Activated naive CD4-positive, alpha-beta T cell treated with anti-CD3 and anti-CD28 coated beads for 36 hours (primary cell): Measurements from ENCODE around the gene CADPS. TPM values are rescaled to one million over a fixed set of nuclear protein-coding genes. Genes with fewer than 3 reads are reported as not detected.

Experiments
- CTCF ChIA-PET: fragments of 350-600 bp; sonication (Branson Sonifier 250); formaldehyde crosslinking; loops from one replicate; lab custom pipeline; 2021; ENCODE audit warnings: antibody characterized with exemption; lab: Charles Lee
- DNase-seq: peaks from one replicate; pipeline ENCODE4 v3.0.0-alpha.2; 2020
- H3K27ac Mint-ChIP-seq: one replicate; pipeline ENCODE4 v1.8.0; 2021; ENCODE audit warnings: mild to moderate bottlenecking, mixed read lengths
- H3K27me3 Mint-ChIP-seq: one replicate; pipeline ENCODE4 v1.8.0; 2021; ENCODE audit warnings: low read depth, mixed read lengths
- H3K36me3 Mint-ChIP-seq: one replicate; pipeline ENCODE4 v1.8.0; 2021; ENCODE audit warnings: low read depth, mixed read lengths
- H3K4me1 Mint-ChIP-seq: one replicate; pipeline ENCODE4 v1.8.0; 2021; ENCODE audit warnings: low read depth, mixed read lengths
- H3K4me3 Mint-ChIP-seq: one replicate; pipeline ENCODE4 v1.8.0; 2021; ENCODE audit warnings: mild to moderate bottlenecking, moderate library complexity, mixed read lengths
- H3K9me3 Mint-ChIP-seq: one replicate; pipeline ENCODE4 v1.8.0; 2021; ENCODE audit warnings: mixed read lengths
- intact Hi-C: fragments of 100-400 bp; cut with micrococcal nuclease; formaldehyde crosslinking; loops from one replicate; pipeline ENCODE4 v1.15.1; 2023
- total RNA-seq, 2 experiments: library from RNA; stranded (reverse); gene quantifications; one replicate each; pipeline ENCODE4 v1.2.3, GENCODE V29; 2021

CADPS gene
- total RNA-seq, 2 experiments from 2014 or later, result not detected

GRCh38 chr3:62795978-62796657 is 79.1 kb downstream of the CADPS start:
- no peaks in the 10 kb centered on the region for H3K9me3 Mint-ChIP-seq
- peaks cover 2% of the 10 kb centered on the region for H3K36me3 Mint-ChIP-seq
- H3K27ac Mint-ChIP-seq, result no peak overlapping the region
- DNase-seq, result no peak
- H3K4me3 Mint-ChIP-seq, result no peak overlapping the region
- no peaks in the 10 kb centered on the region for H3K4me1 Mint-ChIP-seq
- CTCF ChIA-PET, result no interaction called here
- intact Hi-C loops, result no loop called here
- no peaks in the 10 kb centered on the region for H3K27me3 Mint-ChIP-seq

DNA sequence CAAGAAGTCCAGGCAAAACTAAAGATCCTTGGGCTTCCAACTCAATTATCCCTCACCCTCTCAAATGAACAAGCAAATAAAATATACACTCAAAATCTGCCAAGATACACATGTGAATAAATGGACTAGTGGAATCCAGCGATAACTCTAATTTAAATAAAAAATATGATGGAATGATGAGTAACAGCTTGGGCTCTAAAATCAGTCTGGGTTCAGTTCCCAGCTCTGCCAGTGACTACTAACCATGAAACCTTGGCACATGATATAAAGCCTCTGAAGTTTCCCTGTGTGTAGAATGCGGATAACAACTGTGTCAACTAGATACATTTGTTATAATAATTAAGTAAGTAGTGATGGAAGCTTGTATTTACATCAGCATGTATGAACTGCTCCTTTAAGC is 81.3 kb downstream of the CADPS start:
- H3K36me3 Mint-ChIP-seq, result peaks cover 2% of the 10 kb centered on the region
- H3K9me3 Mint-ChIP-seq, result no peaks in the 10 kb centered on the region
- CTCF ChIA-PET, result no interaction called here
- no peak for DNase-seq
- H3K4me1 Mint-ChIP-seq, result no peaks in the 10 kb centered on the region
- intact Hi-C loops, result no loop called here
- no peaks in the 10 kb centered on the region for H3K27me3 Mint-ChIP-seq
- H3K4me3 Mint-ChIP-seq, result no peak overlapping the region
- no peak overlapping the region for H3K27ac Mint-ChIP-seq

- H3K36me3 Mint-ChIP-seq, result no peaks in the 10 kb centered on the region
- CTCF ChIA-PET, result no interaction called here
- DNase-seq, result no peak
- intact Hi-C loops, result loop anchor here (10.0 kb wide), 1 partner anchor 51 kb away; no protein-coding TSS in a partner anchor
- peaks cover 4% of the 10 kb centered on the region for H3K27me3 Mint-ChIP-seq
- no peak overlapping the region for H3K27ac Mint-ChIP-seq
- no peaks in the 10 kb centered on the region for H3K4me1 Mint-ChIP-seq
- H3K9me3 Mint-ChIP-seq, result no peaks in the 10 kb centered on the region
- no peak overlapping the region for H3K4me3 Mint-ChIP-seq
These were observed 89.8 kb downstream of the CADPS start for GRCh38 chr3:62785384-62785783.

GRCh38 chr3:62781121-62781520 is 94.1 kb downstream of the CADPS start:
- CTCF ChIA-PET, result no interaction called here
- Mint-ChIP-seq H3K4me1 (no peaks in the 10 kb centered on the region), H3K36me3 (no peaks in the 10 kb centered on the region), H3K9me3 (no peaks in the 10 kb centered on the region), H3K4me3 (no peak overlapping the region), H3K27ac (no peak overlapping the region), H3K27me3 (peaks cover 4% of the 10 kb centered on the region)
- intact Hi-C loops, result loop anchor here (10.0 kb wide), 1 partner anchor 46 kb away; no protein-coding TSS in a partner anchor
- no peak for DNase-seq

GRCh38 chr3:62777674-62778073 is 97.5 kb downstream of the CADPS start:
- Mint-ChIP-seq H3K9me3 (no peaks in the 10 kb centered on the region), H3K36me3 (no peaks in the 10 kb centered on the region), H3K27ac (no peak overlapping the region), H3K4me1 (no peaks in the 10 kb centered on the region), H3K27me3 (peaks cover 5% of the 10 kb centered on the region), H3K4me3 (no peak overlapping the region)
- intact Hi-C loops, result no loop called here
- no peak for DNase-seq
- CTCF ChIA-PET, result no interaction called here

DNA sequence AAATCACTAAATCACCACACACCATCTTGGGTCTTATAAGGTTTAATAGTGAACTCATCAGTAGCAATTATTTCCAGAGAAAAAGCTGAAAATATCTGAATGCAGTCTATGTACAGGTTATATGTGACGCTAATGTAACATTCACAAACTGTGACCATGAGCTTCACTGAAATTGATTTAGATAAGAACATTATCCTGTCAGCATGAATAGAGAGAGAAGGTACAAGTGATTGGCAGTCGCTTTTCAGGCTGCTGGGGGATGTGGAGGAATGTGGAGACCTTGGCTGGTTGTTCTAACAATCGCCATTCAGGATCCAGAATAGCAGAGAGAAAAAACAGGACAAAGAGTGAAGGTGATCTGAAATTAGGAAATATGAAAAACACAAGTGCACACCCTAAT is 98.1 kb downstream of the CADPS start:
- Mint-ChIP-seq H3K36me3 (no peaks in the 10 kb centered on the region), H3K27ac (no peak overlapping the region), H3K4me3 (no peak overlapping the region), H3K4me1 (no peaks in the 10 kb centered on the region), H3K27me3 (peaks cover 5% of the 10 kb centered on the region), H3K9me3 (no peaks in the 10 kb centered on the region)
- CTCF ChIA-PET, result interaction anchor here (0.6 kb wide), 1 partner anchor 221 kb away, joined by 4 read pairs; no protein-coding TSS in a partner anchor
- DNase-seq, result no peak
- intact Hi-C loops, result no loop called here

DNA sequence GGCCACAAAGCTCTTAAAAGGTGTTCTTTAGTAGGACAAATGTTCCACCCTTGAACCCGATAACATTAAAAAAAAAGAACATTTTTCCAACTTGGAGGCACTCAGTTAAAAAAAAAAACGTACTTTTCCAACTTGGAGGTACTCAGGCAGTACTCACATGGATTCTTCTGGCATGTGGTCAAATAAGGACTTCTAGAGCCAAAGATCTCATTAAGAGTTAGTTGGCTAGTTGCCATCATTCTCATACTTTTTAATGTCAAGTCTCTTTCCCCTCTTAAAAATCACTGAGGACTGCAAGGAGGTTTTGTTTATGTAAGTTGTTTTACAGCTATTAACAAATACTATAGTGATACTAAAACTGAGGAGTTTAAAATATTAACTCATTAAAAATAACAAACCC is 101.0 kb downstream of the CADPS start:
- no peak for DNase-seq
- Mint-ChIP-seq H3K4me1 (no peaks in the 10 kb centered on the region), H3K36me3 (no peaks in the 10 kb centered on the region), H3K4me3 (no peak overlapping the region), H3K9me3 (no peaks in the 10 kb centered on the region), H3K27me3 (peaks cover 3% of the 10 kb centered on the region), H3K27ac (no peak overlapping the region)
- CTCF ChIA-PET, result no interaction called here
- intact Hi-C loops, result no loop called here

GRCh38 chr3:62771331-62772072 is 103.7 kb downstream of the CADPS start:
- no peak for DNase-seq
- no peak overlapping the region for H3K27ac Mint-ChIP-seq
- CTCF ChIA-PET, result no interaction called here
- no peak overlapping the region for H3K4me3 Mint-ChIP-seq
- no peaks in the 10 kb centered on the region for H3K36me3 Mint-ChIP-seq
- peaks cover 3% of the 10 kb centered on the region for H3K27me3 Mint-ChIP-seq
- no peaks in the 10 kb centered on the region for H3K9me3 Mint-ChIP-seq
- intact Hi-C loops, result no loop called here
- no peaks in the 10 kb centered on the region for H3K4me1 Mint-ChIP-seq

DNA sequence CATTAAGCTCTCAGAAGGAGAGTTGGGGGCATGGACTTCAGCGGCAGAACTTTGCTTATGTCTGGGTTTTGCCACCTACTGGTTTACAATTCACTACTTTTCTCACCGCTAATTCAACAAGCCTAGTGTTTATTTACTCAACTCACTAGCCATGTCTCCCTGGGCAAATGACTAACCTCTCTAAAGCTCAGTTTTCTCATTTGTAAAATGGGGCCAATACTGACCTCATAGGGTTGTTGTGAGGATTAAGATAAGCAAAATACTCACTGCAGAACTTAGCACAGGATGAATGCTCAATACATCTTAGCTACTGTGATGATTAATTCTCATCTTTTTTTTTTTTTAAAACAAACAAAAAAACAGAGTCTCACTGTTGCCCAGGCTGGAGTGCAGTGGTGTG is 106.3 kb downstream of the CADPS start:
- Mint-ChIP-seq H3K36me3 (no peaks in the 10 kb centered on the region), H3K9me3 (no peaks in the 10 kb centered on the region), H3K27me3 (peaks cover 2% of the 10 kb centered on the region), H3K27ac (no peak overlapping the region), H3K4me3 (no peak overlapping the region), H3K4me1 (no peaks in the 10 kb centered on the region)
- DNase-seq, result no peak
- intact Hi-C loops, result no loop called here
- CTCF ChIA-PET, result no interaction called here

DNA sequence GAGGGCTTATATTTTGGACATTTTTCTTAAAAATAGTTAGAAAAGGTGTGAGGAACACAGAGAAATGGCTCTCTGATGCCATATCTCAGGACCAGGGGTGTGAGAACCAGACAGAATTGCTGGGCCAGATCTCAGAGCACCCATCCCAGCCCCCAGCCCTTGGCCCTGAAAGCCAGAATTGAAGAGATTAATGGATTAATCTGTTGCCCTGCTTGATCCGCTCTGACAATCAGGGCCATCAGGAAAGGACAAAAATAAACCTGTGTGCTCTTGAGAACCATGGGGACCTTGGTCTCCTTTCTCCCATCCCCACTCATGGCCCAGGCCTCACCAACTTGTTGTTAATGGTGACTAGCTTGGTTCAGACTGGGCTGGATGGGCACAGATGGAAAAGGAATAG is 113.5 kb downstream of the CADPS start:
- CTCF ChIA-PET, result no interaction called here

GRCh38 chr3:62761311-62761710 is 113.9 kb downstream of the CADPS start:
- no peak for DNase-seq
- Mint-ChIP-seq H3K9me3 (peaks cover 4% of the 10 kb centered on the region), H3K36me3 (no peaks in the 10 kb centered on the region), H3K4me3 (no peak overlapping the region), H3K27ac (no peak overlapping the region), H3K27me3 (peaks cover 4% of the 10 kb centered on the region), H3K4me1 (no peaks in the 10 kb centered on the region)
- intact Hi-C loops, result no loop called here
- CTCF ChIA-PET, result no interaction called here

More for the DNA sequence above, 113.5 kb downstream of the CADPS start:
- no peaks in the 10 kb centered on the region for H3K4me1 Mint-ChIP-seq
- peaks cover 2% of the 10 kb centered on the region for H3K27me3 Mint-ChIP-seq
- DNase-seq, result no peak
- intact Hi-C loops, result no loop called here
- H3K4me3 Mint-ChIP-seq, result no peak overlapping the region
- no peak overlapping the region for H3K27ac Mint-ChIP-seq
- H3K9me3 Mint-ChIP-seq, result peaks cover 4% of the 10 kb centered on the region
- no peaks in the 10 kb centered on the region for H3K36me3 Mint-ChIP-seq

- intact Hi-C loops, result no loop called here
- Mint-ChIP-seq H3K27me3 (peaks cover 4% of the 10 kb centered on the region), H3K4me3 (no peak overlapping the region), H3K36me3 (no peaks in the 10 kb centered on the region), H3K4me1 (no peaks in the 10 kb centered on the region), H3K27ac (no peak overlapping the region), H3K9me3 (peaks cover 4% of the 10 kb centered on the region)
- no peak for DNase-seq
- CTCF ChIA-PET, result no interaction called here
These were observed 116.7 kb downstream of the CADPS start for GRCh38 chr3:62758296-62759066.
